CD8-positive, alpha-beta memory T cell (primary cell): Measurements from ENCODE around the gene TFCP2. TPM values are rescaled to one million over a fixed set of nuclear protein-coding genes. Genes with fewer than 3 reads are reported as not detected.

ENCODE experiments used
- CTCF ChIA-PET: fragments of 350-600 bp; sonication (Branson Sonifier 250); formaldehyde crosslinking; loops from one replicate; lab custom pipeline; 2021; ENCODE audit warnings: antibody characterized with exemption; lab: Charles Lee
- POLR2A ChIA-PET: fragments of 350-600 bp; sonication (Branson Sonifier 250); formaldehyde crosslinking; loops from one replicate; lab custom pipeline; 2021; ENCODE audit warnings: antibody characterized with exemption; lab: Charles Lee
- DNase-seq, 5 donors: peaks; one replicate each; pipeline versions ENCODE4 v3.0.0 to v3.0.0-alpha.2; 2020 to 2022; ENCODE audit warnings: mixed read lengths in 1 of 5
- H3K27ac ChIP-seq: one replicate; pipeline ENCODE4 v1.7.0; 2013; ENCODE audit warnings: low read depth, mild to moderate bottlenecking, low read length, moderate library complexity
- H3K27me3 ChIP-seq: 2 replicates; pipeline ENCODE4 v1.7.0; 2013; ENCODE audit warnings: low read length, mild to moderate bottlenecking; ENCODE audit not compliant: insufficient read depth, poor library complexity, severe bottlenecking
- H3K36me3 ChIP-seq: 2 replicates; pipeline ENCODE4 v1.7.0; 2013; ENCODE audit warnings: mild to moderate bottlenecking, low read length, moderate library complexity; ENCODE audit not compliant: insufficient read depth
- H3K4me1 ChIP-seq: 2 replicates; pipeline ENCODE4 v1.7.0; 2013; ENCODE audit warnings: mild to moderate bottlenecking, low read length, moderate library complexity; ENCODE audit not compliant: insufficient read depth
- H3K4me3 ChIP-seq: 2 replicates; pipeline ENCODE4 v1.7.0; 2013; ENCODE audit warnings: mild to moderate bottlenecking, low read length
- H3K9me3 ChIP-seq: 2 replicates; pipeline ENCODE4 v1.7.0; 2013; ENCODE audit warnings: mild to moderate bottlenecking, low read length
- H3K27ac Mint-ChIP-seq, 8 donors: one replicate each; pipeline ENCODE4 v1.8.0; 2020 to 2021; ENCODE audit warnings: mixed read lengths in 8 of 8, mild to moderate bottlenecking in 6 of 8, inconsistent platforms in 3 of 8, moderate library complexity in 3 of 8
- H3K27me3 Mint-ChIP-seq, 2 donors: one replicate each; pipeline ENCODE4 v1.8.0; 2020 to 2021; ENCODE audit warnings: mixed read lengths in 2 of 2, mild to moderate bottlenecking in 1 of 2, moderate library complexity in 1 of 2
- H3K36me3 Mint-ChIP-seq, 3 donors: one replicate each; pipeline ENCODE4 v1.8.0; 2020 to 2021; ENCODE audit warnings: mixed read lengths in 3 of 3, inconsistent platforms in 1 of 3, mild to moderate bottlenecking in 1 of 3
- H3K4me1 Mint-ChIP-seq, 3 donors: one replicate each; pipeline ENCODE4 v1.8.0; 2020 to 2021; ENCODE audit warnings: mixed read lengths in 3 of 3, inconsistent platforms in 1 of 3, mild to moderate bottlenecking in 1 of 3
- H3K4me3 Mint-ChIP-seq, 7 donors: one replicate each; pipeline ENCODE4 v1.8.0; 2020 to 2021; ENCODE audit warnings: mixed read lengths in 7 of 7, mild to moderate bottlenecking in 6 of 7, moderate library complexity in 4 of 7, inconsistent platforms in 2 of 7
- H3K9me3 Mint-ChIP-seq, 5 donors: one replicate each; pipeline ENCODE4 v1.8.0; 2020 to 2022; ENCODE audit warnings: mixed read lengths in 5 of 5, mild to moderate bottlenecking in 3 of 5, moderate library complexity in 2 of 5, inconsistent platforms in 1 of 5
- polyA plus RNA-seq: library from polyadenylated mRNA; unstranded; fragments of 300-500 nt; fragmentation: Illumina TruSeq; gene quantifications from one replicate; pipeline ENCODE4 v1.2.3, GENCODE V29; 2021
- total RNA-seq, 2 experiments: library from RNA; stranded (reverse); gene quantifications; one replicate each; pipeline ENCODE4 v1.2.3, GENCODE V29; 2021

The TFCP2 gene
- total and polyA plus RNA-seq, 3 experiments from 2014 or later = 13.9 to 41.9 (median 41.0) TPM

- Histone ChIP-seq H3K9me3 (no peaks in the 10 kb centered on the region), H3K4me1 (no peaks in the 10 kb centered on the region), H3K4me3 (no peak overlapping the region), H3K27me3 (no peaks in the 10 kb centered on the region), H3K36me3 (peaks cover 17% of the 10 kb centered on the region), H3K27ac (no peak overlapping the region)
- Mint-ChIP-seq H3K4me1 (no peaks in the 10 kb centered on the region), H3K36me3 (peaks cover 4 to 66% (median 19%) of the 10 kb centered on the region in 3 donors), H3K27me3 (no peaks in the 10 kb centered on the region), H3K9me3 (no peaks in the 10 kb centered on the region), H3K4me3 (no peak overlapping the region), H3K27ac (no peak overlapping the region)
- DNase-seq = no peak
- ChIA-PET POLR2A (no interaction called here), CTCF (no interaction called here)
Observed at GRCh38 chr12:51115533-51115932, 57.4 kb downstream of the TFCP2 start.

GRCh38 chr12:51108136-51108535 is 64.8 kb downstream of the TFCP2 start:
- Mint-ChIP-seq H3K27me3 (no peaks in the 10 kb centered on the region), H3K9me3 (no peaks in the 10 kb centered on the region), H3K27ac (no peak overlapping the region), H3K4me3 (no peak overlapping the region), H3K4me1 (no peaks in the 10 kb centered on the region), H3K36me3 (peaks cover 8 to 76% (median 16%) of the 10 kb centered on the region in 3 donors)
- H3K4me1 ChIP-seq = no peaks in the 10 kb centered on the region
- no peak for DNase-seq
- no peak overlapping the region for H3K4me3 ChIP-seq
- ChIA-PET POLR2A (no interaction called here), CTCF (no interaction called here)
- peaks cover 41% of the 10 kb centered on the region for H3K36me3 ChIP-seq
- H3K9me3 ChIP-seq = no peaks in the 10 kb centered on the region
- H3K27ac ChIP-seq = no peak overlapping the region
- no peaks in the 10 kb centered on the region for H3K27me3 ChIP-seq

- POLR2A ChIA-PET = no interaction called here
- H3K36me3 ChIP-seq = peaks cover 35% of the 10 kb centered on the region
- H3K27me3 ChIP-seq = no peaks in the 10 kb centered on the region
- H3K9me3 ChIP-seq = no peaks in the 10 kb centered on the region
- Mint-ChIP-seq H3K4me3 (no peak overlapping the region), H3K9me3 (no peaks in the 10 kb centered on the region), H3K4me1 (no peaks in the 10 kb centered on the region), H3K27me3 (no peaks in the 10 kb centered on the region), H3K36me3 (peaks cover 8 to 85% (median 23%) of the 10 kb centered on the region in 3 donors), H3K27ac (peak overlapping the region in 2 of 8 donors; percentile 11 to 54)
- H3K27ac ChIP-seq = no peak overlapping the region
- no peaks in the 10 kb centered on the region for H3K4me1 ChIP-seq
- no peak for DNase-seq
- H3K4me3 ChIP-seq = no peak overlapping the region
- CTCF ChIA-PET = no interaction called here
Observed at GRCh38 chr12:51103977-51104376, 69.0 kb downstream of the TFCP2 start.

- Histone ChIP-seq H3K9me3 (no peaks in the 10 kb centered on the region), H3K27ac (no peak overlapping the region), H3K4me1 (no peaks in the 10 kb centered on the region), H3K36me3 (peaks cover 37% of the 10 kb centered on the region), H3K4me3 (no peak overlapping the region), H3K27me3 (no peaks in the 10 kb centered on the region)
- CTCF ChIA-PET = no interaction called here
- POLR2A ChIA-PET = no interaction called here
- DNase-seq = no peak
- Mint-ChIP-seq H3K4me1 (no peaks in the 10 kb centered on the region), H3K27ac (no peak overlapping the region), H3K36me3 (peaks cover 4 to 84% (median 22%) of the 10 kb centered on the region in 3 donors), H3K4me3 (no peak overlapping the region), H3K9me3 (no peaks in the 10 kb centered on the region), H3K27me3 (no peaks in the 10 kb centered on the region)
Observed at GRCh38 chr12:51098611-51099010, 74.3 kb downstream of the TFCP2 start.

- Mint-ChIP-seq H3K27me3 (no peaks in the 10 kb centered on the region), H3K4me1 (peaks cover 0 to 6% (median 4%) of the 10 kb centered on the region in 3 donors), H3K27ac (peak overlapping the region in 1 of 8 donors; percentile 43), H3K36me3 (peaks cover 0 to 28% (median under 1%) of the 10 kb centered on the region in 3 donors), H3K4me3 (no peak overlapping the region), H3K9me3 (no peaks in the 10 kb centered on the region)
- Histone ChIP-seq H3K36me3 (peaks cover 18% of the 10 kb centered on the region), H3K4me3 (no peak overlapping the region), H3K27ac (no peak overlapping the region), H3K9me3 (no peaks in the 10 kb centered on the region), H3K4me1 (no peaks in the 10 kb centered on the region), H3K27me3 (no peaks in the 10 kb centered on the region)
- CTCF ChIA-PET = no interaction called here
- DNase-seq = no peak
- POLR2A ChIA-PET = no interaction called here
Observed at GRCh38 chr12:51090705-51091229, 82.2 kb downstream of the TFCP2 start.

- Histone ChIP-seq H3K9me3 (no peaks in the 10 kb centered on the region), H3K27me3 (no peaks in the 10 kb centered on the region), H3K36me3 (no peaks in the 10 kb centered on the region), H3K4me1 (no peaks in the 10 kb centered on the region), H3K27ac (no peak overlapping the region), H3K4me3 (no peak overlapping the region)
- DNase-seq = no peak
- Mint-ChIP-seq H3K4me3 (peak overlapping the region in 1 of 7 donors; percentile 14), H3K36me3 (peaks cover 0 to 8% (median 0%) of the 10 kb centered on the region in 3 donors), H3K27me3 (peaks cover 0 to 2% of the 10 kb centered on the region in 2 donors), H3K9me3 (no peaks in the 10 kb centered on the region), H3K27ac (peak overlapping the region in 2 of 8 donors; percentile 23 to 61), H3K4me1 (peaks cover 7 to 17% (median 11%) of the 10 kb centered on the region in 3 donors)
- ChIA-PET CTCF (no interaction called here), POLR2A (no interaction called here)
Observed at GRCh38 chr12:51087818-51088217, 85.1 kb downstream of the TFCP2 start.

GRCh38 chr12:51086933-51087332 is 86.0 kb downstream of the TFCP2 start:
- Histone ChIP-seq H3K27ac (no peak overlapping the region), H3K9me3 (no peaks in the 10 kb centered on the region), H3K4me3 (no peak overlapping the region), H3K27me3 (no peaks in the 10 kb centered on the region), H3K36me3 (no peaks in the 10 kb centered on the region), H3K4me1 (peaks cover 5% of the 10 kb centered on the region)
- Mint-ChIP-seq H3K4me1 (peaks cover 16 to 26% (median 20%) of the 10 kb centered on the region in 3 donors), H3K27me3 (peaks cover 0 to 5% of the 10 kb centered on the region in 2 donors), H3K4me3 (no peak overlapping the region), H3K9me3 (no peaks in the 10 kb centered on the region), H3K36me3 (peaks cover 0 to 8% (median 0%) of the 10 kb centered on the region in 3 donors), H3K27ac (peak overlapping the region in 3 of 8 donors; percentile 27 to 35 (median 29))
- DNase-seq = no peak
- ChIA-PET CTCF (no interaction called here), POLR2A (interaction anchor here (0.6 to 0.9 kb wide), 2 partner anchors 151 to 153 kb away, joined by 3 to 8 read pairs; partner anchors contain the start of gene DAZAP2)

GRCh38 chr12:51085757-51086156 is 87.2 kb downstream of the TFCP2 start:
- DNase-seq = no peak
- H3K4me1 ChIP-seq = peaks cover 9% of the 10 kb centered on the region
- Mint-ChIP-seq H3K4me3 (peak overlapping the region in 1 of 7 donors; percentile 12), H3K4me1 (peaks cover 21 to 35% (median 29%) of the 10 kb centered on the region in 3 donors), H3K27ac (no peak overlapping the region), H3K9me3 (no peaks in the 10 kb centered on the region), H3K36me3 (peaks cover 0 to 8% (median 0%) of the 10 kb centered on the region in 3 donors), H3K27me3 (peaks cover 0 to 5% of the 10 kb centered on the region in 2 donors)
- POLR2A ChIA-PET = no interaction called here
- CTCF ChIA-PET = interaction anchor here (0.6 kb wide), 1 partner anchor 159 kb away, joined by 3 read pairs; no protein-coding TSS in a partner anchor
- no peak overlapping the region for H3K27ac ChIP-seq
- no peaks in the 10 kb centered on the region for H3K27me3 ChIP-seq
- no peak overlapping the region for H3K4me3 ChIP-seq
- H3K9me3 ChIP-seq = no peaks in the 10 kb centered on the region
- no peaks in the 10 kb centered on the region for H3K36me3 ChIP-seq
